Posterior cingulate gyrus (tissue), 11 donors: ENCODE measurements around the gene TRPC4AP.
A peak's percentile ranks its signal among the peaks of the same experiment; 100 is the strongest.

ENCODE experiments used
- DNase-seq, 10 donors: peaks; one replicate each; pipeline versions ENCODE4 v3.0.0 to v3.0.0-alpha.2; 2020 to 2021; ENCODE audit warnings: mixed read lengths in 3 of 10
- intact Hi-C: fragments of 100-400 bp; cut with DNase I; formaldehyde crosslinking; loops from one replicate; pipeline ENCODE4 v1.15.1; 2023

Gene TRPC4AP

DNA sequence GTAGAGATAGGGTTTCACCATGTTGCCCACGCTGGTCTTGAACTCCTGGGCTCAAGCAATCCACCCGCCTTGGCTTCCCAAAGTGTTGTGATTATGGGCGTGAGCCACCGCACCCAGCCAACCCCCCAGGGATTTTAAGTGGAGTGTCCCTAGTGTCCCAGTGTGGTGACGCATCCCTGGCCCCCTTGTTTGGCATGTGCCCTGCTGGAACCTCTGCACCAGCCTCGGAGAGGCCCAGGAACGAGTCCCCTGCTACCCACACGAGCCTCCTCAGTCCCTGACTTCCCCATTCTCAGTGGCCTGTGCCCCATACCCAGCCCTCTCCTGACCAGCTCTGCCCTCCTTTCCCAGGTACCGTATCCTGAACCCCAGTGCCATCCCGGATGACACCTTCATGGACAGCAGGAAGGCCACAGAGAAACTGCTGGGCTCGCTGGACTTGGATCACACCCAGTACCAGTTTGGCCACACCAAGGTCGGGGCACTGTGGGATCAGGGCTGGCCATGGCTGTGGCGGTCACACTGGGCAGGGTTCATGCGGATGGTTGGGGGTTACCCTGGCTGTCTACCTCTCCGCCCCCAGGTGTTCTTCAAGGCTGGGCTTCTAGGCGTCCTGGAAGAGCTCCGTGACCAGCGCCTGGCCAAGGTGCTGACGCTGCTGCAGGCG, 99.7 kb downstream of the TRPC4AP start:
- intact Hi-C loops: no loop called here

DNA sequence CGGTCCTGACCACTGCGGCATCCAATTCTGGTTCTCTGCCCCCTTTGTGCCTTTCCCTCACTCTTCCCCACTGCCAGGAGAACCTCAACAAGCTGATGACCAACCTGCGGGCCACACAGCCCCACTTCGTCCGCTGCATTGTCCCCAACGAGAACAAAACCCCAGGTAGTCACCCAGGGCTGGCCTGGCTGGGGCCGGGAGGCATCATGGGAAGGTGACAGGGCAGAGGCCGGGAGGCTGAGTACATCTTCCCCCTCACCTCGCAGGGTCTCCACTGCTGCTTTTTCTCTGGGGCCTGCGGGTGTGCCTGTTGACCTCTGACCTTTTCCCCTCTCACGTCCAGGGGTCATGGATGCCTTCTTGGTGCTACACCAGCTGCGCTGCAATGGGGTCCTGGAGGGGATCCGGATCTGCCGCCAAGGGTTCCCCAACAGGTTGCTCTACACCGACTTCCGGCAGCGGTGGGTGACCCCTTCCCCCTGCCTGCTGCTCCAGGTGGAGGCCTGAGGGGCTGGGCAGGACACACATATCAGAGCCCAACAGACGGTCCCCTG, 101.9 kb downstream of the TRPC4AP start:
- intact Hi-C loops: no loop called here
- DNase-seq: no peak

More for the DNA sequence above, 99.7 kb downstream of the TRPC4AP start:
- no peak for DNase-seq

DNA sequence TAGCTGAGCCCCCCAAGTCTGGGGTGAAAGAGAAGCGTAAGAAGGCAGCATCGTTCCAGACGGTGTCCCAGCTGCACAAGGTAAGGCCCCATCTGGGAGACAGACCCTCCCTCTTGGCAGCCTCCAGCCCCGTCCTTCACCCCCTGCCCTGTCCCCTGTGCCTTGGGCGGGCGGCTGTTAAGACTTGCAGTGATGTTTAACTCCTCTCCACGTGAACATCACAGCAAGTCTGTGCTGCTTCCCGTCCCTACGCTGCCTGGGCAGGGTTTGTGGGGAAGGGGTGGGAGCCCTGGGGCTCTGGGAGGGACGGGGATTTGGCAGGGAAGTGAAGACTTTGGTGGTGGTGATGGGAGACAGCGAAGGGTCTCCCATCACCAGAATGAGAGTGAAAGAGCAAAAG, 102.4 kb downstream of the TRPC4AP start:
- intact Hi-C loops: no loop called here
- no peak for DNase-seq

DNA sequence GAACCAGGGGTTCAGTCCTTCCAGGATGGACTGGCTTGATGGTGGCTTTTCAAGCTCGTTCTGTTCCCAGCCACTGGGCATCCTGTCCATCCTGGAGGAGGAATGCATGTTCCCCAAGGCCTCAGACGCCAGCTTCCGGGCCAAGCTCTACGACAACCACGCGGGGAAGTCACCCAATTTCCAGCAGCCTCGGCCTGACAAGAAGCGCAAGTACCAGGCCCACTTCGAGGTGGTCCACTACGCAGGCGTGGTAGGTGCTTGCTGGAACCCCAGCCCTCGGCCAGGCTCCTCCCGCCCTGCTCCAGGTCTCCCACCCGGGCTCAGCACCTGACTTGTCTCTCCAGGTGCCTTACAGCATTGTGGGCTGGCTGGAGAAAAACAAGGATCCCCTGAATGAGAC, 102.9 kb downstream of the TRPC4AP start:
- no peak for DNase-seq
- intact Hi-C loops: no loop called here

GRCh38 chr20:34989118-34989517, 103.5 kb downstream of the TRPC4AP start:
- intact Hi-C loops: no loop called here
- DNase-seq: no peak

DNA sequence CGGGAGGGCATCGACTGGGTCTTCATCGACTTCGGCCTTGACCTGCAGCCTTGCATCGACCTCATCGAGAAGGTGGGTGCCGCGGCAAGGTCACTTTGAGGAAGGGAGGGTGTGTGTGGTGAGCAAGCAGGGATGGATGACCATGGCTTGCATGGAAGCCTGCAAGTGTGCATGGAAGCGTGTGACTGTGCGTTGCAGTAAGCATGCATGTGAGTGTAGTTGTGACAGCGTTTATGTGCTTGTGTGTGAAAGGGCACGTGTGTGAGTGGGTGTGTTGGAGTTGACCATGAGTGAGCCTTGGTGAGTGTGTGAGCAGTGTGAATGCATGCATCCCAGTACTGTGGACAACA, 104.4 kb downstream of the TRPC4AP start:
- peak in 2 of 10 donors; percentile 56 to 78 for DNase-seq
- intact Hi-C loops: no loop called here

GRCh38 chr20:34987288-34988190, 105.1 kb downstream of the TRPC4AP start:
- DNase-seq: peak in 3 of 10 donors; percentile 3 to 74 (median 74)
- intact Hi-C loops: no loop called here

DNA sequence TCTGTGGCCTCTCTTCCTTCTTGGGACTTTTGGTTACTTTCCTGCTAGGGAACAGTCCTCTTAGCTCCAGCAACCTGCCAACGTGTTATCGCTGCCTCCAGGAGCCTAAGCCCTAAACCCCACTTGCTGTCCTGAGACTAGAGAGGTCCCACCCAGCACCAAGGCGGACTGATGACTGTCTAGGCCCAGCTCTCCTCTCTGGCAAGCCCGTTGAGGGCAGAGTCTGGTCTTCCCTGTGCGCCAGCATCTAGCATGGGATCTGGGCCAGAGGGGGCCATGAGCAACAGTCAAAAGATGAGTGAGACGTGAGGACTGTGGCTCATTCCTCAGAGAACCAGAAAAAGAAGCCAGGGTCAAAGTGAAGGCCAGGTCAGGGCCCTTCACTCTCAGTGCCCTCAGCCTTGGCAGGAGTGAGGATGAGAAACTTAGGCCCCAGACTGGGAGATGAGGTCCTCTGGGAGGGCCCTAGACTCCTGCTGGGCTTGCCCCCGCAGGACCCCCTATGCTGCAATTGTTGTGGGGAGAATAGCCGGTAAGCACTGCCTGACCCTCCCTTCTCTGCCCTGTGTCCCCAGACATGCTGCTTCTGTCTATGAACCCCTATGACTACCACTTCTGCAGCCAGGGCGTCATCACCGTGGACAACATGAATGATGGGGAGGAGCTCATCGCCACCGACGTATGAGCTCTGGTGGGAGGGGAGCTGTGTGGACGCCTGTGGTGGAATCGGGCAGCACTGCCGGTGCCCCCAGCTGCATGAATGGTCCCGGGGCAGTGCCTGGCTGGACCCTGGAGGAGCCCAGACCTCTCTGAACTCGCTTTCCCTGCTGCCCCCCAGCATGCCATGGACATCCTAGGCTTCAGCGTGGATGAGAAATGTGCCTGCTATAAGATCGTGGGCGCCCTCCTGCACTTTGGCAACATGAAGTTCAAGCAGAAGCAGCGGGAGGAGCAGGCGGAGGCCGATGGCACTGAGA, 106.0 kb downstream of the TRPC4AP start:
- DNase-seq: peak in 3 of 10 donors; percentile 5 to 79 (median 41)
- intact Hi-C loops: no loop called here

- peak in 3 of 10 donors; percentile 16 to 70 (median 43) for DNase-seq
- intact Hi-C loops: no loop called here
These were observed 106.9 kb downstream of the TRPC4AP start for GRCh38 chr20:34985461-34986310.

GRCh38 chr20:34984756-34985261, 107.8 kb downstream of the TRPC4AP start:
- intact Hi-C loops: no loop called here
- DNase-seq: peak in 3 of 10 donors; percentile 23 to 87 (median 53)

- peak in 3 of 10 donors; percentile 41 to 55 (median 52) for DNase-seq
- intact Hi-C loops: no loop called here
These were observed 108.4 kb downstream of the TRPC4AP start for GRCh38 chr20:34983995-34984735.

DNA sequence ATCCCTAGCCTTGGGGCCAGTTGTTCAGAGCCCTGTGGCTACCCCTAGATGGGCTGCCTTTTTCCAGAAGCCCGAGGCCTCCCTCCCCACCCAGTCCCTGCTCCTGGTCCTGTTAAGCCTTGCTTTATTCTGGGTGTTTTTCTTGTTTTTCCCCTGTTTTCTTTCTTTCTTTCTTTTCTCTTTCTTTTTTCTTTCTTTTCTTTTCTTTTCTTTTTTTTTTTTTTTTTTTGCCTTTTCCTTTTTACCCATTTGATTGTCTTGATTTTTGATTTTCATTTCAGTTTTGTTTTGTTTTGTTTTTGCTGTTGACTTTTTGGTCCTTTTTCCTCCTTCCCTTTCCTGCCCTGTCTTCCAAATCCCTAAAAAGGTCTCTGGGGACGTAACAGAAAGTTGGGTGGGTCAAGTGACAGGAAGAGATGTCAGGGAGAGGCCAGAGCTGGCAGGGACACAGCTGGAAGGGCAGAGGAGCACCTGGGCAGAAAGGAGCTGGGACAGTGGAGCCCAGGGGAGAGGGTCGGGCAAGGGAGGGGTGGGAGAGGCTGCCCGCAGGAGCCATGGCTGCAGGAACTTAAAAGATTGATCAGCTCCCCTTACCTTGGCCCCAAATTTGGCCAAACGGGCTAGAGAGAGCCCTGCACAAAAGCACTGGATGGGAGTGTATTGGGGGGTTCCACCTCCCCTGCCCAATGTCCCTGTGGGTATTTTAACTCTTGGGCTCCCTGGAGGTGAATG, 109.4 kb downstream of the TRPC4AP start:
- peak in 4 of 10 donors; percentile 1 to 36 (median 25) for DNase-seq
- intact Hi-C loops: no loop called here

DNA sequence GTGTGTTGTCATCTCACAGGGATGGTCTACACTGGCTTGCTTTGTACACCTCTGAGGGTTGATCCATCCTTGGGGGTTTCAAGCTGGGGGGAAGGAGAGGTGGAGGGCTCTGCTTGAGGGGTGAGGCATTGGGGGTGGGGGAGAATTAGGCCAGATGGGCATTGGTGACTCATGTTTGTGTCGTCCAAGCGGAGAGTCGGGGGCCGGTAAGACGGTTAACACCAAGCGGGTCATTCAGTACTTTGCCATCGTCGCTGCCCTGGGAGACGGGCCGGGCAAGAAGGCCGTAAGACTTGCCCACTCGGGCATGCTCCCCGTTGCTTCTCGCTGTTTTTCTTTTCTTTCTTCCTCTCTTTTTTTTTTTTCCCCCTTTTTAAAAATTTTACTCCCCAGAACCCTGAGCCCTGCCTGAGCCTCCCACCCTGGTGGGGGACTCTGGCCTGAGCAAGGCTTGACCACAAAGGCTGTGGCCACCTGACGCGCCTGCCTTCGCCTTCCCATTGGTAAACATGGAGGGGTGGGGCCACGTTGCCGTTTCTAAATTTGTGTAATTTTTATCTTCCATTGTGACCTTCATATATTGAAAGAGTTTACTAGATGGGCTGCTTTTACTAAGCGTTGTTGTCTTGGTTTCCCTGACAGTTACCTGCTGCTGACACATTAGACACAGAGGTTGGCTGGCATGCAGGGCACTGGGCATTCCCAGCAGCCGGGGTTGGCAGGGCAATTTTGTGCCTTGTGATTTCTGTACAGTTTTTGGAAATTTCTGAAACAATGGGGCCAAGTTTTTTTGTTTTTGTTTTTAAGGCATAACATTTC, 110.1 kb downstream of the TRPC4AP start:
- DNase-seq: peak in 3 of 10 donors; percentile 37 to 83 (median 63)
- intact Hi-C loops: no loop called here

- peak in 3 of 10 donors; percentile 47 to 77 (median 54) for DNase-seq
- intact Hi-C loops: no loop called here
These were observed 111.9 kb downstream of the TRPC4AP start for GRCh38 chr20:34980543-34981233.

DNA sequence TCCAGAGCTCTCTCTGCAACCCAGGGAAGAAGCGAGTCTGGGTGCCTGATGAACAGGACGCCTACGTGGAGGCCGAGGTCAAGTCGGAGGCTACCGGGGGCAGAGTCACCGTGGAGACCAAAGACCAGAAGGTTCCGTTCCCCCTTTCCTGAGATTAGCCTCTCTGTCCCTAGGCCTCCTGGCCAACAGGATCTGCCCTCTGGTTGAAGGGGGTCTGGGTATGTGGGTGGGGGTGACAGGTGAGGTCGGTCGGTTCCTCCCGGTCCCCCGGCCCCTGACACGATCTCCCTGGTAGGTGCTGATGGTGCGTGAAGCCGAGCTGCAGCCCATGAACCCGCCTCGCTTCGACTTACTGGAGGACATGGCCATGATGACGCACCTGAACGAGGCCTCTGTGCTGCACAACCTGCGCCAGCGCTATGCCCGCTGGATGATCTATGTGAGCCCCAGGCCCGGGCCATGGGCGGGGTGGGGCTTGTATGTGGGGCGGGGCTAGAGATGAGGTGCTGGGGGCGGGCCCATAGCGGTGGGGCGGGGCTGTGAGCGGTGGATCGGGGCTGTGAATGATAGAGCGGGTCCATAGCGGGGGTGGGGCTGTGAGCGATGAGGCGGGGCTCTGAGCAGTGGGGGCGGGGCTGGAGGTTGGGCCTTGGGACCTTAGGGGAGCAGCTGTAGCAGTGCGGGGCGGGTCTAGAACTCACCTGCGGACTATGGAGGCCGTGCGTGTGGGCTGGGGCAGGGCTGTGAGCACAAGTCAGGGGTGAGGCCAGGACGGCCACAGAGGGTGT, 113.0 kb downstream of the TRPC4AP start:
- intact Hi-C loops: no loop called here
- peak in 3 of 10 donors; percentile 43 to 77 (median 69) for DNase-seq
